NT2/D1 (cell line): ENCODE measurements around the gene DUSP22.
"Not testable (repeated sequence)": the region's sequence is repeated elsewhere in the genome, so short reads cannot be mapped to it uniquely, and the experiment has no call there.

Experiments
- DNase-seq: peaks from one replicate; pipeline ENCODE4 v3.0.0-alpha.2; 2011; ENCODE audit warnings: low read depth, low spot score
- H3K27me3 ChIP-seq: 2 replicates; pipeline ENCODE4 v1.6.0; 2011; ENCODE audit warnings: mild to moderate bottlenecking; ENCODE audit not compliant: insufficient read length, insufficient read depth
- H3K36me3 ChIP-seq: 2 replicates; pipeline ENCODE4 v1.6.1; 2011; ENCODE audit warnings: mild to moderate bottlenecking, low read length, mixed read lengths; ENCODE audit not compliant: insufficient read depth, insufficient read length
- H3K4me1 ChIP-seq: 2 replicates; pipeline ENCODE4 v1.5.1; 2011; ENCODE audit not compliant: insufficient read depth, insufficient read length
- H3K4me3 ChIP-seq: 2 replicates; pipeline ENCODE4 v1.5.1; 2011; ENCODE audit warnings: low read depth; ENCODE audit not compliant: insufficient read length
- H3K9ac ChIP-seq: 2 replicates; pipeline ENCODE4 v1.6.0; 2011; ENCODE audit warnings: low read depth; ENCODE audit not compliant: insufficient read length
- H3K9me3 ChIP-seq: 2 replicates; pipeline ENCODE4 v1.5.1; 2011; ENCODE audit warnings: mild to moderate bottlenecking, low read length; ENCODE audit not compliant: insufficient read depth
- SUZ12 ChIP-seq: IDR thresholded peaks from 2 replicates; pipeline ENCODE4 v1.6.1; 2011; ENCODE audit not compliant: insufficient read length, insufficient read depth; ENCODE audit errors: extremely low read depth
- YY1 ChIP-seq: IDR thresholded peaks from 2 replicates; pipeline ENCODE4 v1.6.1; 2011; ENCODE audit not compliant: insufficient read length, insufficient read depth
- ZNF274 ChIP-seq: IDR thresholded peaks from 2 replicates; pipeline ENCODE4 v1.6.1; 2011; ENCODE audit warnings: mild to moderate bottlenecking, low read depth, low read length

DUSP22 gene

GRCh38 chr6:369559-370431, 77.5 kb downstream of the DUSP22 start:
- Histone ChIP-seq H3K36me3 (no peaks in the 10 kb centered on the region), H3K27me3 (peaks cover 95% of the 10 kb centered on the region), H3K4me3 (no peak overlapping the region), H3K9me3 (peaks cover 2% of the 10 kb centered on the region; the same call in 1 of the 2 replicates), H3K4me1 (peaks cover 7% of the 10 kb centered on the region), H3K9ac (no peak overlapping the region)
- DNase-seq = no peak
- TF ChIP-seq SUZ12 = no peak
- TF ChIP-seq YY1 = no peak
- no peak for TF ChIP-seq ZNF274

- no peak for TF ChIP-seq ZNF274
- TF ChIP-seq YY1 = no peak
- no peak for TF ChIP-seq SUZ12
- Histone ChIP-seq H3K27me3 (peaks cover 93% of the 10 kb centered on the region), H3K36me3 (no peaks in the 10 kb centered on the region), H3K9me3 (no peaks in the 10 kb centered on the region; the same call in 1 of the 2 replicates), H3K9ac (no peak overlapping the region), H3K4me1 (peaks cover 7% of the 10 kb centered on the region), H3K4me3 (no peak overlapping the region)
- no peak for DNase-seq
Measured at GRCh38 chr6:370555-370954, 78.3 kb downstream of the DUSP22 start.

GRCh38 chr6:371851-372250, 79.6 kb downstream of the DUSP22 start:
- not testable (repeated sequence) for H3K9ac ChIP-seq, H3K9me3 ChIP-seq, H3K36me3 ChIP-seq, H3K4me1 ChIP-seq, DNase-seq, H3K4me3 ChIP-seq
- peaks cover 93% of the 10 kb centered on the region for H3K27me3 ChIP-seq

GRCh38 chr6:372336-372911, 80.1 kb downstream of the DUSP22 start:
- no peak overlapping the region for H3K4me3 ChIP-seq
- H3K4me1 ChIP-seq = peaks cover 7% of the 10 kb centered on the region
- no peak for DNase-seq
- no peaks in the 10 kb centered on the region for H3K36me3 ChIP-seq
- TF ChIP-seq ZNF274 (no peak), YY1 (no peak), SUZ12 (no peak)
- peaks cover 93% of the 10 kb centered on the region for H3K27me3 ChIP-seq
- no peak overlapping the region for H3K9ac ChIP-seq
- H3K9me3 ChIP-seq = no peaks in the 10 kb centered on the region; the same call in 1 of the 2 replicates

GRCh38 chr6:373031-373430, 80.7 kb downstream of the DUSP22 start:
- peaks cover 93% of the 10 kb centered on the region for H3K27me3 ChIP-seq
- no peak for DNase-seq
- no peak for TF ChIP-seq YY1
- TF ChIP-seq SUZ12 = no peak
- TF ChIP-seq ZNF274 = no peak
- H3K36me3 ChIP-seq = no peaks in the 10 kb centered on the region
- H3K4me1 ChIP-seq = peaks cover 7% of the 10 kb centered on the region
- H3K4me3 ChIP-seq = no peak overlapping the region
- no peaks in the 10 kb centered on the region; the same call in 1 of the 2 replicates for H3K9me3 ChIP-seq
- no peak overlapping the region for H3K9ac ChIP-seq

- H3K9ac ChIP-seq = no peak overlapping the region
- no peak for DNase-seq
- no peak for TF ChIP-seq ZNF274
- no peak for TF ChIP-seq YY1
- no peak for TF ChIP-seq SUZ12
- no peaks in the 10 kb centered on the region; the same call in 1 of the 2 replicates for H3K9me3 ChIP-seq
- H3K27me3 ChIP-seq = peaks cover 93% of the 10 kb centered on the region
- peaks cover 7% of the 10 kb centered on the region for H3K4me1 ChIP-seq
- H3K36me3 ChIP-seq = no peaks in the 10 kb centered on the region
- no peak overlapping the region for H3K4me3 ChIP-seq
Measured at GRCh38 chr6:373773-374724, 81.8 kb downstream of the DUSP22 start.
